Body of pancreas (tissue), 4 donors: ENCODE measurements around the gene CYFIP2. TPM values are rescaled to one million over a fixed set of nuclear protein-coding genes. Genes with fewer than 3 reads are reported as not detected.

Experiments
- ATAC-seq: fragments of 150-250 bp; one replicate; pipeline ENCODE4 v1.9.1; 2016
- DNase-seq, 4 donors: peaks; one replicate each; pipeline ENCODE4 v3.0.0-alpha.2; 2019
- H3K27ac ChIP-seq, 4 donors: fragments of 200-600 bp; sonication (generic); 1 replicate in 3 of 4; 2 replicates in 1 of 4; pipeline versions ENCODE4 v1.5.1 to v1.6.1; 2016 to 2019; ENCODE audit warnings: mild to moderate bottlenecking in 1 of 4, mixed read lengths in 1 of 4, moderate library complexity in 1 of 4
- H3K27me3 ChIP-seq, 2 donors: fragments of 200-600 bp; sonication (generic); one replicate each; pipeline ENCODE4 v1.6.0; 2016; ENCODE audit warnings: mild to moderate bottlenecking in 1 of 2
- H3K36me3 ChIP-seq, 2 donors: fragments of 200-600 bp; sonication (generic); replicated peaks in 1 of 2; 2 replicates each; pipeline ENCODE4 v1.5.1; 2016; ENCODE audit warnings: low read depth in 2 of 2; ENCODE audit not compliant: insufficient read depth in 1 of 2
- H3K4me1 ChIP-seq: fragments of 200-600 bp; sonication (generic); one replicate; pipeline ENCODE4 v1.6.0; 2016
- H3K4me3 ChIP-seq, 2 donors: fragments of 200-600 bp; sonication (generic); 1 replicate in 1 of 2; 2 replicates in 1 of 2; pipeline ENCODE4 v1.5.1; 2016 to 2019
- H3K9me3 ChIP-seq, 3 donors: fragments of 200-600 bp; sonication (generic); 1 replicate in 2 of 3; 2 replicates in 1 of 3; pipeline ENCODE4 v1.5.1; 2016
- POLR2A ChIP-seq, 3 donors: fragments of 450-650 bp; IDR thresholded peaks; one replicate each; pipeline ENCODE4 v1.6.1; 2016; ENCODE audit warnings: antibody characterized with exemption in 3 of 3, mild to moderate bottlenecking in 2 of 3
- WGBS, 2 donors: methylation state at CpG; one replicate each; pipeline ENCODE4 v1.1.5; 2017; 5-methylcytosine and 5-hydroxymethylcytosine counted together
- intact Hi-C: fragments of 100-400 bp; cut with DNase I; formaldehyde crosslinking; loops from one replicate; pipeline ENCODE4 v1.15.1; 2023
- total RNA-seq, 2 donors: library from RNA; depleted of rRNA; stranded (reverse); fragments of >200 nt; gene quantifications; one replicate each; pipeline ENCODE4 v1.1.0, GENCODE V29; 2016
- TF ChIP-seq, protein P1 (sequence below), 7 experiments: fragments of 450-650 bp in 4 of 7; fragments of 200-600 bp in 3 of 7; sonication (generic) in 3 of 7; IDR thresholded peaks; one replicate each; pipeline ENCODE4 v1.5.1; 2016 to 2019; ENCODE audit warnings: antibody characterized with exemption in 7 of 7

Gene CYFIP2
- total RNA-seq, 2 donors from 2014 or later = 15.6 to 22.1 TPM

DNA sequence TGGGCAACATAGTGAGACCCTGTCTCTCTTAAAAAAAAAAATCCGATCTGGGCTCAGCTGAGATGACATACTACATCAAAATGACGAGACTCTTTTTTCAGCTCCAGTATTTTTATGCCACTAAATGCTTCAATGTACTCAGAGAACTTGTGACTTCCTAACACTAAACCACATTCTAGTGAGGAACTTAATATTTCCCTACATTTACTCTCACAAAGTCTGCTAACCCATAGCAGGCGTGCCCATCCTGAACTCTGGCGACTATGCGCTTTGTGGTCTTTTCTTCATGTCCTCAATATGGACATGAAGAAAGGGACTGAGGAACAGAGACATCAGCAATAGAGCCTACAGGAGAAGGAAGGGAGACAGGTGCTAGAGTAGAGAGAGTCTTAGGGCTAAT is 44.0 kb upstream of the CYFIP2 start:
- intact Hi-C loops = no loop called here
- WGBS, 2 donors = 77 to 81% methylated on average over 5 of the region's 5 CpGs
- no peak for ATAC-seq

DNA sequence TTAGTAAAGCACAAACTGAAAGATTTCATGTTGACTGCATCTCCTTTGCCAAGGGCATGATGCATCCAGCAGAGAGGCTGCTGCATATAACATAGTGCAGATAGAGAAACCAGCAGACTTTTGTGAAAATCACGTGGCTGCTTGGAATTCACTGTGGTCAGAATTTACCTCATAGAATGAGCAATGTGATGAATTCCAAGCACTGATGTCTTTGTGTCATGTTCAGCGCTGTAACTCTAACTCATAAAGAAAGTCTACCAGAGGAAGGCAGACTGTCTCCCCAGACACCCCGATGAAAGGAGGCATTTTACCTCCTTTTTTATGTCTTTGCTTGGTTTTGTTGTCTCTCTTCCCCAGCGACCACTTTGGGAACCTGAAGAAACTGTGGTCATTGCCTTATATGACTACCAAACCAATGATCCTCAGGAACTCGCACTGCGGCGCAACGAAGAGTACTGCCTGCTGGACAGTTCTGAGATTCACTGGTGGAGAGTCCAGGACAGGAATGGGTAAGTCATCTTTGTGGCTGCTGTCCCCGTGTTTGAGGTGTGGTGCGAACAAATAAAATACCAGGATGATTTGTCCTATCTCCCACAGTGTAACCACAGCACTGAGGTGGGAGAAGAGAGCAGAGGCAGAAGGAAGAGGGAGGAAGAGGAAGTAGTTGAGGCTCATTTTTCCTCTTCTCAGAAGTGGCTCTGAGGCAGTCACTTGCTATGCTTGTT is 43.3 kb upstream of the CYFIP2 start:
- WGBS, 2 donors = 74 to 76% methylated on average over 10 of the region's 10 CpGs
- DNase-seq (no peak), ATAC-seq (no peak)

More for the DNA sequence above, 44.0 kb upstream of the CYFIP2 start:
- TF ChIP-seq POLR2A (IDR thresholded peaks at IDR 0.05) = no peak
- TF ChIP-seq, protein P1, sequence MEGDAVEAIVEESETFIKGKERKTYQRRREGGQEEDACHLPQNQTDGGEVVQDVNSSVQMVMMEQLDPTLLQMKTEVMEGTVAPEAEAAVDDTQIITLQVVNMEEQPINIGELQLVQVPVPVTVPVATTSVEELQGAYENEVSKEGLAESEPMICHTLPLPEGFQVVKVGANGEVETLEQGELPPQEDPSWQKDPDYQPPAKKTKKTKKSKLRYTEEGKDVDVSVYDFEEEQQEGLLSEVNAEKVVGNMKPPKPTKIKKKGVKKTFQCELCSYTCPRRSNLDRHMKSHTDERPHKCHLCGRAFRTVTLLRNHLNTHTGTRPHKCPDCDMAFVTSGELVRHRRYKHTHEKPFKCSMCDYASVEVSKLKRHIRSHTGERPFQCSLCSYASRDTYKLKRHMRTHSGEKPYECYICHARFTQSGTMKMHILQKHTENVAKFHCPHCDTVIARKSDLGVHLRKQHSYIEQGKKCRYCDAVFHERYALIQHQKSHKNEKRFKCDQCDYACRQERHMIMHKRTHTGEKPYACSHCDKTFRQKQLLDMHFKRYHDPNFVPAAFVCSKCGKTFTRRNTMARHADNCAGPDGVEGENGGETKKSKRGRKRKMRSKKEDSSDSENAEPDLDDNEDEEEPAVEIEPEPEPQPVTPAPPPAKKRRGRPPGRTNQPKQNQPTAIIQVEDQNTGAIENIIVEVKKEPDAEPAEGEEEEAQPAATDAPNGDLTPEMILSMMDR (IDR thresholded peaks at IDR 0.05) = no peak
- no peak overlapping the region for H3K27ac ChIP-seq
- H3K4me1 ChIP-seq = no peaks in the 10 kb centered on the region
- DNase-seq = no peak
- no peaks in the 10 kb centered on the region for H3K9me3 ChIP-seq
- H3K36me3 ChIP-seq = no peaks in the 10 kb centered on the region
- H3K27me3 ChIP-seq = no peaks in the 10 kb centered on the region
- no peak overlapping the region for H3K4me3 ChIP-seq

DNA sequence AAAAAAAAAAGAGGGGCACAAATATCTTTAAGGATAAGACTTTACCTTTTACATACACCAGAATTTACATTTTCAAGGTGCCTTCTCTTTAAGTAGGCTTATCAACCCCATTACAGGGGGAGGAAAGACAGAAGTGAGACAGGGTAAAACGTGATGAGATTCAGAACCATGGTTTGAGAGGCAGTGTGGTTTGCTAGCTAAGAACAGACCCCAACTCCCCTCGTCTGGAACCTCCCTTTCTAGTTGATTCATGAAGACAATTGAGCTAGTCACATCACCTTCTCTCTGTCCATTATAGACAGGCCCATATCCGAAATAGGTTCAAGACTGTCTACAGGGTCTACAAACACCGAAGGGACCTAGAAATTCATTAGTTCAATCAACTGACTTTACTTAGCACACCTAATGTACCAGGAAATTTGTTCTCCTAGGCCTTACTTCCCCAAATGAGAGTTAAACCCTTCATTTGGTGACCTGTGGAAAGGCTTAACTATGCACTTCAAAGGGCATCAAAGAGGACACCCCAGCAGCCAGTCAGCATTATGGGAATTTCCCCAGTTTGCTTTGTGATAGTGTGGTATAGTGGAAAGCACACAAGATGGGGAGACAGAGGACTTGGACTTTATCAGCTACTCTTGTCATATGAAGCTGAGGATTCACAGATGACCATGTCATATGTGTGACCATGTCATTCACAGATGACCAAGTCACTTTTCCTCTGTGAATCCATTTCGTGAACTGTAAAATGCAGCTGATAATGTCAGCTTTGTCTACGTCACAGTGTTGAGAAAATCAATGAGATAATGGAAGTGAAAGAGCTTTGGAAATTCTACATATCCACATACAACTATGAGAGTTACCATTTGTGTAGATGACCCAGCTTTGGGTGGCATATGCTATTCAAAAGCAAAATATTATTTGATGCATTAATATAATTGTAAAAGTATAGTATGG is 40.2 kb upstream of the CYFIP2 start:
- Histone ChIP-seq H3K36me3 (no peaks in the 10 kb centered on the region), H3K27ac (no peak overlapping the region), H3K4me1 (no peaks in the 10 kb centered on the region), H3K9me3 (no peaks in the 10 kb centered on the region), H3K27me3 (no peaks in the 10 kb centered on the region), H3K4me3 (no peak overlapping the region)
- DNase-seq = no peak
- no peak for TF ChIP-seq POLR2A (IDR thresholded peaks at IDR 0.05)
- TF ChIP-seq, protein P1 (IDR thresholded peaks at IDR 0.05) = no peak
- no peak for ATAC-seq
- 60 to 61% methylated on average over 6 of the region's 6 CpGs for WGBS, 2 donors
- intact Hi-C loops = no loop called here

More for the DNA sequence above, 43.3 kb upstream of the CYFIP2 start:
- Histone ChIP-seq H3K36me3 (no peaks in the 10 kb centered on the region), H3K27ac (no peak overlapping the region), H3K4me3 (no peak overlapping the region), H3K4me1 (no peaks in the 10 kb centered on the region), H3K9me3 (no peaks in the 10 kb centered on the region), H3K27me3 (no peaks in the 10 kb centered on the region)
- intact Hi-C loops = no loop called here
- TF ChIP-seq, protein P1 (IDR thresholded peaks at IDR 0.05) = no peak
- TF ChIP-seq POLR2A (IDR thresholded peaks at IDR 0.05) = no peak

DNA sequence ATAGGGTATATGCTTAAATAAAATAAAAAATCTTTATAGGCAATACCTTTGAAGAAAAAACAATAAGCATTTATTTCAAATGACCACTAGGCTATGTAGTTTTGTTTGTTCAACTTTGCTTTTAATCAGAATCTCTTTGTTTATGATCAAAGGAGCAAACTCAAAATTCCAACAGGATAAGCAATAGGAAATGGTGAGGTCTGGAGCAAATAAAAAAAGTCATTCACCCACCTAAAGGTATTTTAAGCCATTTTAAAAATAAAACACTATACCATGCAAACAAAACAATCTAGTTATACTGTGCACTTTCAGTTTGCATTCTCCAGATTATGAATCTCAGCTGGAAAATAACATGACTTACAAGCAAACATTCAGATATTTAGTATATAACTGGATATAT is 35.3 kb upstream of the CYFIP2 start:
- no peaks in the 10 kb centered on the region for H3K36me3 ChIP-seq
- H3K27me3 ChIP-seq = no peaks in the 10 kb centered on the region
- H3K9me3 ChIP-seq = no peaks in the 10 kb centered on the region
- DNase-seq (no peak), ATAC-seq (no peak)
- no peak overlapping the region for H3K4me3 ChIP-seq
- no peaks in the 10 kb centered on the region for H3K4me1 ChIP-seq
- intact Hi-C loops = no loop called here
- no peak overlapping the region for H3K27ac ChIP-seq
- TF ChIP-seq, protein P1 (IDR thresholded peaks at IDR 0.05) = no peak
- TF ChIP-seq POLR2A (IDR thresholded peaks at IDR 0.05) = no peak
